ENCODE measurements around the gene SLC27A6. TPM values are rescaled to one million over a fixed set of nuclear protein-coding genes. Genes with fewer than 3 reads are reported as not detected.

SLC27A6 gene
- total and polyA plus RNA-seq, 2 donors (not counting 1 experiment from before 2014, with no cell fraction given), result 0.08 to 0.17 TPM

DNA sequence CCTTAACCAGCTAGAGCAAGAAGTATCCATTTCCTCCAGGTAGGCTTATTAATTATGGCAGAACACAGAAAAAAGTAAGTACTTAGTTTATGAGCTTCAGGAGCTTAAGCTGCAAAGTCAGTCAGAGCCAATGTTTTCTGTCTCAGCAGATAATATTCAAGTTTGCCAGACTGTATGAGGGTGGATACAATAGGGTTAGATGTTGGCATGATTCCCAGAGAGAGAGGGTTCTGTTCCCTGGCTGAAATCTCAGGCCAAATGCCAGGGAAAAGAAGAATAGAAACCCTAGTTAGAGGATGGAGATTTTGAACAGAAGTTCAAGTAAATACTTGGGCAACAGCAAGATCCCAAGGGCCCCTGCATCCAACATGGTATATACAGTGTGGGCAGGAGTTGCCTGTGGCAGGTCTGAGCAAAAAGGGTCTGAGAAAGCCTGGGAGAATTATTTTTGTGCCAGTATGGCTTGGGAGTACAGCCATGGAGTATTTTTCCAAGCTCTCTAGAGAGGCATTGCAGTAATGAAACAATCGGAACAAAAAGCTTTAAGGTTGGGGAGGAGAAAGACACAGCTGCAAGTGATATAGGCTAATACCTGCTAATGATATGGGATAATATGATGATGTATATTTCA lies 98.3 kb downstream of the SLC27A6 start:
- Histone ChIP-seq H3K9me3 (ENCODE audit: control insufficient read depth, insufficient read depth, low read depth, low read length) (no peaks in the 10 kb centered on the region), H3K4me2 (ENCODE audit: extremely low read depth, insufficient read depth, low read length) (no peak overlapping the region), H3K27ac (ENCODE audit: insufficient read depth, low read length) (no peak overlapping the region), H3K4me3 (replicated peaks in 1 of 4; ENCODE audit: control extremely low read depth in 1 of 4, insufficient read depth in 1 of 4, low read depth in 3 of 4, low read length in 4 of 4) (no peak overlapping the region), H3K27me3 (ENCODE audit: control insufficient read depth, insufficient read depth, low read length) (no peaks in the 10 kb centered on the region), H4K20me1 (ENCODE audit: control insufficient read depth, extremely low read depth, insufficient read depth, low read length) (no peaks in the 10 kb centered on the region), H3K9ac (ENCODE audit: insufficient read depth, low read length) (no peak overlapping the region), H2AFZ (ENCODE audit: low read length) (no peak overlapping the region), H3K36me3 (ENCODE audit: control insufficient read depth, insufficient read depth, low read length) (no peaks in the 10 kb centered on the region), H3K79me2 (ENCODE audit: control insufficient read depth, insufficient read depth, low read length) (no peaks in the 10 kb centered on the region), H3K4me1 (ENCODE audit: control insufficient read depth, extremely low read depth, insufficient read depth, low read length) (no peaks in the 10 kb centered on the region)
- TF ChIP-seq, protein P1, sequence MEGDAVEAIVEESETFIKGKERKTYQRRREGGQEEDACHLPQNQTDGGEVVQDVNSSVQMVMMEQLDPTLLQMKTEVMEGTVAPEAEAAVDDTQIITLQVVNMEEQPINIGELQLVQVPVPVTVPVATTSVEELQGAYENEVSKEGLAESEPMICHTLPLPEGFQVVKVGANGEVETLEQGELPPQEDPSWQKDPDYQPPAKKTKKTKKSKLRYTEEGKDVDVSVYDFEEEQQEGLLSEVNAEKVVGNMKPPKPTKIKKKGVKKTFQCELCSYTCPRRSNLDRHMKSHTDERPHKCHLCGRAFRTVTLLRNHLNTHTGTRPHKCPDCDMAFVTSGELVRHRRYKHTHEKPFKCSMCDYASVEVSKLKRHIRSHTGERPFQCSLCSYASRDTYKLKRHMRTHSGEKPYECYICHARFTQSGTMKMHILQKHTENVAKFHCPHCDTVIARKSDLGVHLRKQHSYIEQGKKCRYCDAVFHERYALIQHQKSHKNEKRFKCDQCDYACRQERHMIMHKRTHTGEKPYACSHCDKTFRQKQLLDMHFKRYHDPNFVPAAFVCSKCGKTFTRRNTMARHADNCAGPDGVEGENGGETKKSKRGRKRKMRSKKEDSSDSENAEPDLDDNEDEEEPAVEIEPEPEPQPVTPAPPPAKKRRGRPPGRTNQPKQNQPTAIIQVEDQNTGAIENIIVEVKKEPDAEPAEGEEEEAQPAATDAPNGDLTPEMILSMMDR (conservative IDR thresholded peaks at IDR 0.05 in 1 of 2, IDR thresholded peaks at IDR 0.05 in 1 of 2; ENCODE audit: low read depth in 1 of 2, low read length in 2 of 2), result no peak
- TF ChIP-seq EZH2 (IDR thresholded peaks at IDR 0.05; ENCODE audit: low read length, missing control alignments), result no peak
- peak; percentile 18 to 65 for DNase-seq (ENCODE audit: low read depth in 2 of 2)

DNA sequence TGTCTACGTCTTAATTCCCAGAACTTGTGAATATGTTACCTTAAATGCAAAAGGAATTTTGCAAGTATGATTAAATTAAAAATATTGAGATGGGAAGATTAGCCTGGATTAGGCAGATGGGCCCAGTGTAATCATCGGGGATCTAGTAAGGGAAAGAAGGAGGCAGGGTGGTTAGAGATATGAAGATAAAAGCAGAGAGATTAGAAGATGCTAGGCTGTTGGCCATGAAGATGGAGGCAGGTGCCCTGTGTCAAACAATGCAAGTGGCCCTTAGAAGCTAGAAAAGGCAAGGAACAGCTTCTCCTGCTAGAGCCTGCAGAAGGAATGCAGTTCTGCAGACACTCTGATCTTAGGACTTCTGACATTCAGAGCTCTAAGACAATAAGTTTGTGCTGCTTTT lies 100.4 kb downstream of the SLC27A6 start:
- Histone ChIP-seq H3K27me3 (ENCODE audit: control insufficient read depth, insufficient read depth, low read length) (no peaks in the 10 kb centered on the region), H3K36me3 (ENCODE audit: control insufficient read depth, insufficient read depth, low read length) (no peaks in the 10 kb centered on the region), H3K79me2 (ENCODE audit: control insufficient read depth, insufficient read depth, low read length) (no peaks in the 10 kb centered on the region), H3K27ac (ENCODE audit: insufficient read depth, low read length) (no peak overlapping the region), H3K9me3 (ENCODE audit: control insufficient read depth, insufficient read depth, low read depth, low read length) (no peaks in the 10 kb centered on the region), H3K4me1 (ENCODE audit: control insufficient read depth, extremely low read depth, insufficient read depth, low read length) (no peaks in the 10 kb centered on the region), H3K9ac (ENCODE audit: insufficient read depth, low read length) (no peak overlapping the region), H3K4me2 (ENCODE audit: extremely low read depth, insufficient read depth, low read length) (no peak overlapping the region), H3K4me3 (replicated peaks in 1 of 4; ENCODE audit: control extremely low read depth in 1 of 4, insufficient read depth in 1 of 4, low read depth in 3 of 4, low read length in 4 of 4) (no peak overlapping the region), H4K20me1 (ENCODE audit: control insufficient read depth, extremely low read depth, insufficient read depth, low read length) (no peaks in the 10 kb centered on the region), H2AFZ (ENCODE audit: low read length) (no peak overlapping the region)
- TF ChIP-seq, protein P1 (conservative IDR thresholded peaks at IDR 0.05 in 1 of 2, IDR thresholded peaks at IDR 0.05 in 1 of 2; ENCODE audit: low read depth in 1 of 2, low read length in 2 of 2), result no peak
- TF ChIP-seq EZH2 (IDR thresholded peaks at IDR 0.05; ENCODE audit: low read length, missing control alignments), result no peak
- DNase-seq (ENCODE audit: low read depth in 2 of 2), result no peak

DNA sequence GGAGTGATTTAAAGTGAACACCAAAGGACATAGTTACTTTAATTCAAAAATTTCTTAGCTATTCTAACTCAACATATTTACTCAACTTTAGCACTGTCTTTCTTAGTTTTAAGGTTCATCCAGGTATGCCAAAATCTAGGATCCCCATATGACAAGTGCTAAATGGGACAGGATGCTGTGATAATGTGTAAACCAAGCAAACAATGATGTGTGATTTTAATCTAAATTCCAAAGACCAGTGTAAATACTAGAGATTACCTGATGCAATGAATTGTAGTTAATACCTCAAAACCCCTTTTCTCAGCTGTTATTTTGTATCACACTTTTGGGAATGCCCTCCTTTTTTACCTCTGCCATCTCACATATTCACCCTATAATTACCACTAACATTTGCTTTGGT lies 102.5 kb downstream of the SLC27A6 start:
- Histone ChIP-seq H2AFZ (ENCODE audit: low read length) (no peak overlapping the region), H3K36me3 (ENCODE audit: control insufficient read depth, insufficient read depth, low read length) (no peaks in the 10 kb centered on the region), H4K20me1 (ENCODE audit: control insufficient read depth, extremely low read depth, insufficient read depth, low read length) (no peaks in the 10 kb centered on the region), H3K4me2 (ENCODE audit: extremely low read depth, insufficient read depth, low read length) (no peak overlapping the region), H3K27me3 (ENCODE audit: control insufficient read depth, insufficient read depth, low read length) (no peaks in the 10 kb centered on the region), H3K4me1 (ENCODE audit: control insufficient read depth, extremely low read depth, insufficient read depth, low read length) (no peaks in the 10 kb centered on the region), H3K4me3 (replicated peaks in 1 of 4; ENCODE audit: control extremely low read depth in 1 of 4, insufficient read depth in 1 of 4, low read depth in 3 of 4, low read length in 4 of 4) (no peak overlapping the region), H3K79me2 (ENCODE audit: control insufficient read depth, insufficient read depth, low read length) (no peaks in the 10 kb centered on the region), H3K9me3 (ENCODE audit: control insufficient read depth, insufficient read depth, low read depth, low read length) (no peaks in the 10 kb centered on the region), H3K9ac (ENCODE audit: insufficient read depth, low read length) (no peak overlapping the region), H3K27ac (ENCODE audit: insufficient read depth, low read length) (no peak overlapping the region)
- DNase-seq (ENCODE audit: low read depth in 2 of 2), result no peak
- TF ChIP-seq, protein P1 (conservative IDR thresholded peaks at IDR 0.05 in 1 of 2, IDR thresholded peaks at IDR 0.05 in 1 of 2; ENCODE audit: low read depth in 1 of 2, low read length in 2 of 2), result no peak
- TF ChIP-seq EZH2 (IDR thresholded peaks at IDR 0.05; ENCODE audit: low read length, missing control alignments), result no peak

Measured in fibroblast of lung (primary cell).